A673 (cell line): ENCODE results near the gene SMIM44. TPM values are rescaled to one million over a fixed set of nuclear protein-coding genes. Genes with fewer than 3 reads are reported as not detected.

ENCODE experiments used
- BruUV-seq: library from RNA; stranded (reverse); fragments of 400-500 nt; replicated peaks from 2 replicates; lab custom pipeline; 2021; lab: Mats Ljungman, UMichigan
- CTCF ChIA-PET: fragments of 300-600 bp; sonication (Branson Sonifier 250); formaldehyde crosslinking; loops from one replicate; lab custom pipeline; 2022; ENCODE audit warnings: antibody characterized with exemption; lab: Charles Lee
- POLR2A ChIA-PET: fragments of 300-600 bp; sonication (Branson Sonifier 250); formaldehyde crosslinking; loops from one replicate; lab custom pipeline; 2022; ENCODE audit warnings: antibody characterized with exemption; ENCODE audit not compliant: low non-redundant PET; lab: Charles Lee
- DNase-seq: peaks from one replicate; pipeline ENCODE4 v3.0.0-alpha.2; 2015; ENCODE audit warnings: low spot score
- H3K27ac ChIP-seq: fragments of 200-600 bp; sonication (generic); 2 replicates; pipeline ENCODE4 v1.5.1; 2016; ENCODE audit warnings: mixed run types, low read depth, mild to moderate bottlenecking, mixed read lengths, antibody characterized with exemption, low read length; ENCODE audit not compliant: poor library complexity, severe bottlenecking
- H3K27me3 ChIP-seq: fragments of 200-600 bp; sonication (generic); replicated peaks from 2 replicates; pipeline ENCODE4 v1.6.1; 2017; ENCODE audit warnings: mixed run types, low read depth, mild to moderate bottlenecking, mixed read lengths, antibody characterized with exemption, low read length; ENCODE audit not compliant: insufficient read depth, poor library complexity
- H3K36me3 ChIP-seq: fragments of 200-600 bp; sonication (generic); 2 replicates; pipeline ENCODE4 v1.6.1; 2016; ENCODE audit warnings: mixed run types, mild to moderate bottlenecking, mixed read lengths, antibody characterized with exemption, low read length; ENCODE audit not compliant: insufficient read depth, poor library complexity, severe bottlenecking
- H3K4me1 ChIP-seq: fragments of 200-600 bp; sonication (generic); 2 replicates; pipeline ENCODE4 v1.6.1; 2017; ENCODE audit warnings: mixed run types, mild to moderate bottlenecking, mixed read lengths, antibody characterized with exemption, low read length; ENCODE audit not compliant: insufficient read depth, poor library complexity, severe bottlenecking
- H3K4me3 ChIP-seq: fragments of 200-600 bp; sonication (generic); 2 replicates; pipeline ENCODE4 v1.5.1; 2016; ENCODE audit warnings: low read depth, mixed run types, mild to moderate bottlenecking, mixed read lengths, low read length; ENCODE audit not compliant: poor library complexity, severe bottlenecking
- H3K9me3 ChIP-seq: fragments of 200-600 bp; sonication (generic); 2 replicates; pipeline ENCODE4 v1.6.1; 2016; ENCODE audit warnings: mixed run types, low read depth, mild to moderate bottlenecking, mixed read lengths, antibody characterized with exemption, low read length; ENCODE audit not compliant: poor library complexity, severe bottlenecking
- EZH2 ChIP-seq: fragments of 200-600 bp; sonication (generic); IDR thresholded peaks from 2 replicates; pipeline ENCODE4 v1.6.1; 2017; ENCODE audit warnings: borderline replicate concordance, low read depth, mild to moderate bottlenecking, mixed read lengths, antibody characterized with exemption, low read length; ENCODE audit not compliant: poor library complexity, severe bottlenecking
- intact Hi-C: fragments of 100-400 bp; cut with micrococcal nuclease; formaldehyde crosslinking; loops from one replicate; pipeline ENCODE4 v1.10.0; 2022; ENCODE audit not compliant: unreplicated experiment
- total RNA-seq: library from RNA; stranded (reverse); gene quantifications from 2 replicates; pipeline ENCODE4 v1.2.3, GENCODE V29; 2021
- TF ChIP-seq, protein P1 (sequence below): fragments of 300-800, 200-600 bp; sonication (generic); conservative IDR thresholded peaks from 2 replicates; pipeline ENCODE4 v1.5.1; 2017; ENCODE audit warnings: low read depth, mild to moderate bottlenecking, antibody characterized with exemption, low read length, moderate library complexity, mixed read lengths

Gene SMIM44
- total RNA-seq, 1 experiment from 2014 or later, result not detected

DNA sequence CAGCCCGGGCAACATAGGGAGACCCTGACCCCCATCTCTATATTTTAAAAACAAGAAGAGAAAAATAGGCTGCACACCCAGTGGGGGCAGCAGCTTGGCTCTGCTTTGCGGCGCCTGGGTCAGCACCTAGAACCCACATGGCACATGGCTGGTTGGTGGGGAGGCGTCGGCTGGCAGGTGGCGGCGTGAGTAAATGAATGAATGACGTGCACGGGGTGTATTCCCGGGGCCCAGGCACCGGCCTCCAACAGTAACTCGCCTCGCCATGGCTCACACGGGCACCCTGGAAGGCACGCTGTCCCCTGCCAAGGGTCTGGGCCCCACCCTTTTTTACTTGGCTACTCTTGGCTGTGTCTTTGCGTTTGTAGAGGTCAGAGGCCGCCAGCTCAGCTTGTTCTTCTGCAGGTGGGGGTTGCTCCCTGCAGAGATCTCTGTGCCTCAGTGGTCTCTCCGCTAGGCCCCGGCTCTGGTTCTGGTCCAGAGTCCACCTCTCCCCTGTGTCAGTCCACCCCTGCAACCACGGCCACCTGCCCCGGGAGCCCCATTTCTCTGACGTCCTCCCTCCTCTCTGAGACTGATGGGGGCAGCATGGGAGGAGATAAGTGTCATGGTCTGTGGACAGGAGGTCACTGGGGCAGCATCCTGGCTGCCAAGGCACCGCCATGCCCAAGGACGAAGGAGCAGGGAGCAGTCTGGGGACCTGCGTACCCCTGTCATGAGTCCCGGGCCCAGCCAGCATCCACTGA, 28.4 kb upstream of the SMIM44 start:
- Histone ChIP-seq H3K9me3 (no peaks in the 10 kb centered on the region), H3K27me3 (no peaks in the 10 kb centered on the region), H3K36me3 (peaks cover 25% of the 10 kb centered on the region), H3K27ac (no peak overlapping the region), H3K4me3 (no peak overlapping the region), H3K4me1 (peaks cover 12% of the 10 kb centered on the region)
- intact Hi-C loops, result no loop called here
- CTCF ChIA-PET, result interaction anchor here (0.6 kb wide), 1 partner anchor 601 kb away, joined by 7 read pairs; no protein-coding TSS in a partner anchor
- no TSS peak for BruUV-seq
- no peak for TF ChIP-seq EZH2
- TF ChIP-seq, protein P1, sequence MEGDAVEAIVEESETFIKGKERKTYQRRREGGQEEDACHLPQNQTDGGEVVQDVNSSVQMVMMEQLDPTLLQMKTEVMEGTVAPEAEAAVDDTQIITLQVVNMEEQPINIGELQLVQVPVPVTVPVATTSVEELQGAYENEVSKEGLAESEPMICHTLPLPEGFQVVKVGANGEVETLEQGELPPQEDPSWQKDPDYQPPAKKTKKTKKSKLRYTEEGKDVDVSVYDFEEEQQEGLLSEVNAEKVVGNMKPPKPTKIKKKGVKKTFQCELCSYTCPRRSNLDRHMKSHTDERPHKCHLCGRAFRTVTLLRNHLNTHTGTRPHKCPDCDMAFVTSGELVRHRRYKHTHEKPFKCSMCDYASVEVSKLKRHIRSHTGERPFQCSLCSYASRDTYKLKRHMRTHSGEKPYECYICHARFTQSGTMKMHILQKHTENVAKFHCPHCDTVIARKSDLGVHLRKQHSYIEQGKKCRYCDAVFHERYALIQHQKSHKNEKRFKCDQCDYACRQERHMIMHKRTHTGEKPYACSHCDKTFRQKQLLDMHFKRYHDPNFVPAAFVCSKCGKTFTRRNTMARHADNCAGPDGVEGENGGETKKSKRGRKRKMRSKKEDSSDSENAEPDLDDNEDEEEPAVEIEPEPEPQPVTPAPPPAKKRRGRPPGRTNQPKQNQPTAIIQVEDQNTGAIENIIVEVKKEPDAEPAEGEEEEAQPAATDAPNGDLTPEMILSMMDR, result no peak
- no peak for DNase-seq
- POLR2A ChIA-PET, result no interaction called here

- BruUV-seq, result no TSS peak
- intact Hi-C loops, result no loop called here
- DNase-seq, result no peak
- CTCF ChIA-PET, result no interaction called here
- Histone ChIP-seq H3K4me1 (peaks cover 12% of the 10 kb centered on the region), H3K9me3 (no peaks in the 10 kb centered on the region), H3K27me3 (no peaks in the 10 kb centered on the region), H3K36me3 (peaks cover 25% of the 10 kb centered on the region), H3K4me3 (no peak overlapping the region), H3K27ac (no peak overlapping the region)
- no peak for TF ChIP-seq EZH2
- TF ChIP-seq, protein P1, result no peak
- POLR2A ChIA-PET, result no interaction called here
Observed at GRCh38 chr19:3510727-3511126, 27.5 kb upstream of the SMIM44 start.

DNA sequence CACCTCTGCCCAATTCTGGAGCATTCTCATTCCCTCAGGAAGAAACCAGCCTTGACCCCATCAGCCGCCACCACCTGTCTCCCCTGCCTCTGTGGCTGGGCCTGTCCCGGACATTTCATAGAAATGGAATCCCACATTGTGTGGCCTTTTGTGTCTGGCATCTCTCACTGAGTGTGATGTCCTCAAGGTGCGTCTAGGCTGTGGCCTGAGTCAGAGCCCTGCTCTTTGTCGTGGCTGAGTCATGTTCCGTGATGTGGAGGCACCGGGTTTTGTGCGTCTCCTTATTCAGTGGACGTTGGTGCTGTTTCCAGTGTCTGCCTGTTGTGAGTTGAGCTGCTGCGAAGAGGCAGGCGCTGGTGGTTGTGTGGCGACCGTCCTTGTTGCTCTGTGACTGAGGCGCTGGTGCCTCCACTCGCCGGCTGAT, 26.3 kb upstream of the SMIM44 start:
- intact Hi-C loops, result no loop called here
- CTCF ChIA-PET, result no interaction called here
- no TSS peak for BruUV-seq
- POLR2A ChIA-PET, result no interaction called here
- H3K4me3 ChIP-seq, result no peak overlapping the region
- DNase-seq, result no peak
- H3K27me3 ChIP-seq, result no peaks in the 10 kb centered on the region
- no peak overlapping the region for H3K27ac ChIP-seq
- TF ChIP-seq, protein P1, result no peak
- TF ChIP-seq EZH2, result no peak
- peaks cover 23% of the 10 kb centered on the region for H3K4me1 ChIP-seq
- H3K36me3 ChIP-seq, result peaks cover 25% of the 10 kb centered on the region
- no peaks in the 10 kb centered on the region for H3K9me3 ChIP-seq
